Activated B cell treated with CpG ODN at 0.5 μM for 24 hours (primary cell): Measurements from ENCODE around the gene DFFB. TPM values are rescaled to one million over a fixed set of nuclear protein-coding genes. Genes with fewer than 3 reads are reported as not detected.

Experiments
- ATAC-seq: fragments of 200-7000 bp; cut with Tn5 transposase; one replicate; pipeline ENCODE4 v1.10.0; 2021; ENCODE audit warnings: low read depth, mild to moderate bottlenecking, moderate library complexity
- CTCF ChIA-PET: fragments of 350-600 bp; sonication (Branson Sonifier 250); formaldehyde crosslinking; loops from one replicate; lab custom pipeline; 2021; ENCODE audit warnings: antibody characterized with exemption; lab: Charles Lee
- POLR2A ChIA-PET: fragments of 350-600 bp; sonication (Branson Sonifier 250); formaldehyde crosslinking; loops from one replicate; lab custom pipeline; 2021; ENCODE audit warnings: antibody characterized with exemption; lab: Charles Lee
- DNase-seq: peaks from one replicate; pipeline ENCODE4 v3.0.0; 2022
- H3K27ac Mint-ChIP-seq: one replicate; pipeline ENCODE4 v1.8.0; 2020; ENCODE audit warnings: mixed read lengths
- H3K27me3 Mint-ChIP-seq: one replicate; pipeline ENCODE4 v1.8.0; 2021; ENCODE audit warnings: mixed read lengths
- H3K36me3 Mint-ChIP-seq: one replicate; pipeline ENCODE4 v1.8.0; 2021; ENCODE audit warnings: low read depth, mixed read lengths
- H3K4me1 Mint-ChIP-seq: one replicate; pipeline ENCODE4 v1.8.0; 2021; ENCODE audit warnings: mixed read lengths
- H3K4me3 Mint-ChIP-seq: one replicate; pipeline ENCODE4 v1.8.0; 2020; ENCODE audit warnings: mild to moderate bottlenecking, mixed read lengths
- H3K9me3 Mint-ChIP-seq: one replicate; pipeline ENCODE4 v1.8.0; 2020; ENCODE audit warnings: mixed read lengths
- CTCF ChIP-seq: fragments of 200-600 bp; IDR thresholded peaks from one replicate; pipeline ENCODE4 v1.8.0; 2022; ENCODE audit warnings: antibody characterized with exemption, mild to moderate bottlenecking
- intact Hi-C: fragments of 100-400 bp; cut with micrococcal nuclease; formaldehyde crosslinking; loops from one replicate; pipeline ENCODE4 v1.15.1; 2024
- total RNA-seq: library from RNA; stranded (reverse); gene quantifications from 2 replicates; pipeline ENCODE4 v1.2.3, GENCODE V29; 2022

DFFB gene
- total RNA-seq, 1 donor from 2014 or later, result 10.5 TPM

- DNase-seq (no peak), ATAC-seq (no peak)
- Mint-ChIP-seq H3K27ac (no peak overlapping the region), H3K9me3 (no peaks in the 10 kb centered on the region), H3K4me3 (no peak overlapping the region), H3K27me3 (no peaks in the 10 kb centered on the region), H3K36me3 (peaks cover 70% of the 10 kb centered on the region), H3K4me1 (no peaks in the 10 kb centered on the region)
- ChIA-PET POLR2A (interaction anchor here (0.6 kb wide), 1 partner anchor 37 kb away, joined by 4 read pairs; no protein-coding TSS in a partner anchor), CTCF (no interaction called here)
- TF ChIP-seq CTCF, result no peak
- intact Hi-C loops, result no loop called here
These were observed 39.3 kb upstream of the DFFB start for GRCh38 chr1:3817821-3818597.

- DNase-seq, result no peak
- ChIA-PET POLR2A (no interaction called here), CTCF (no interaction called here)
- Mint-ChIP-seq H3K27ac (no peak overlapping the region), H3K4me1 (no peaks in the 10 kb centered on the region), H3K9me3 (no peaks in the 10 kb centered on the region), H3K4me3 (no peak overlapping the region), H3K36me3 (peaks cover 72% of the 10 kb centered on the region), H3K27me3 (no peaks in the 10 kb centered on the region)
- no peak for ATAC-seq
- TF ChIP-seq CTCF, result no peak
- intact Hi-C loops, result no loop called here
These were observed 37.5 kb upstream of the DFFB start for GRCh38 chr1:3819771-3820200.

GRCh38 chr1:3820316-3820715 is 37.0 kb upstream of the DFFB start:
- no peak for TF ChIP-seq CTCF
- H3K4me1 Mint-ChIP-seq, result no peaks in the 10 kb centered on the region
- DNase-seq (no peak), ATAC-seq (no peak)
- POLR2A ChIA-PET, result no interaction called here
- peaks cover 70% of the 10 kb centered on the region for H3K36me3 Mint-ChIP-seq
- no peak overlapping the region for H3K27ac Mint-ChIP-seq
- H3K9me3 Mint-ChIP-seq, result no peaks in the 10 kb centered on the region
- intact Hi-C loops, result no loop called here
- CTCF ChIA-PET, result no interaction called here
- H3K27me3 Mint-ChIP-seq, result no peaks in the 10 kb centered on the region
- H3K4me3 Mint-ChIP-seq, result no peak overlapping the region

- ChIA-PET CTCF (no interaction called here), POLR2A (no interaction called here)
- ATAC-seq (no peak), DNase-seq (no peak)
- H3K27me3 Mint-ChIP-seq, result no peaks in the 10 kb centered on the region
- no peak overlapping the region for H3K27ac Mint-ChIP-seq
- TF ChIP-seq CTCF, result no peak
- H3K4me1 Mint-ChIP-seq, result no peaks in the 10 kb centered on the region
- H3K36me3 Mint-ChIP-seq, result peaks cover 72% of the 10 kb centered on the region
- intact Hi-C loops, result no loop called here
- no peaks in the 10 kb centered on the region for H3K9me3 Mint-ChIP-seq
- no peak overlapping the region for H3K4me3 Mint-ChIP-seq
These were observed 36.3 kb upstream of the DFFB start for GRCh38 chr1:3821004-3821403.

GRCh38 chr1:3821447-3821846 is 35.8 kb upstream of the DFFB start:
- Mint-ChIP-seq H3K27me3 (no peaks in the 10 kb centered on the region), H3K27ac (no peak overlapping the region), H3K9me3 (no peaks in the 10 kb centered on the region), H3K4me3 (no peak overlapping the region), H3K4me1 (no peaks in the 10 kb centered on the region), H3K36me3 (peaks cover 70% of the 10 kb centered on the region)
- POLR2A ChIA-PET, result no interaction called here
- intact Hi-C loops, result no loop called here
- ATAC-seq (no peak), DNase-seq (no peak)
- no peak for TF ChIP-seq CTCF
- CTCF ChIA-PET, result no interaction called here
